ENCODE data around the gene SLC25A5.

- TF ChIP-seq CTCF (IDR thresholded peaks at IDR 0.05), result no peak
- TF ChIP-seq POLR2A (IDR thresholded peaks at IDR 0.05), result no peak
These were observed 13.0 kb upstream of the SLC25A5 start for GRCh38 chrX:119455264-119455663.

Data from heart left ventricle (tissue), 13 donors.